Neuronal stem cell (in vitro differentiated cells): ENCODE data around the gene ANXA10.

ENCODE experiments used
- DNase-seq: peaks from one replicate; pipeline ENCODE4 v3.0.0-alpha.2; 2013; ENCODE audit warnings: low spot score
- H2AFZ ChIP-seq: one replicate; pipeline ENCODE4 v1.6.1; 2013; ENCODE audit warnings: mild to moderate bottlenecking, low read length, inconsistent platforms
- H2AK5ac ChIP-seq: 2 replicates; pipeline ENCODE4 v1.6.1; 2013; ENCODE audit warnings: low read depth, mild to moderate bottlenecking, inconsistent platforms, low read length, moderate library complexity, mixed read lengths
- H2BK120ac ChIP-seq: 2 replicates; pipeline ENCODE4 v1.6.1; 2013; ENCODE audit warnings: low read depth, mild to moderate bottlenecking, inconsistent platforms, low read length, moderate library complexity, mixed read lengths
- H2BK12ac ChIP-seq: one replicate; pipeline ENCODE4 v1.6.1; 2013; ENCODE audit warnings: low read length, inconsistent platforms
- H2BK15ac ChIP-seq: 2 replicates; pipeline ENCODE4 v1.6.1; 2013; ENCODE audit warnings: mild to moderate bottlenecking, low read length, inconsistent platforms, mixed read lengths
- H2BK5ac ChIP-seq: one replicate; pipeline ENCODE4 v1.6.1; 2013; ENCODE audit warnings: inconsistent platforms, mild to moderate bottlenecking, low read length, moderate library complexity
- H3K14ac ChIP-seq: one replicate; pipeline ENCODE4 v1.6.1; 2013; ENCODE audit warnings: low read length, inconsistent platforms
- H3K18ac ChIP-seq: 2 replicates; pipeline ENCODE4 v1.6.1; 2013; ENCODE audit warnings: low read length, inconsistent platforms
- H3K23ac ChIP-seq: 2 replicates; pipeline ENCODE4 v1.6.1; 2013; ENCODE audit warnings: low read depth, mild to moderate bottlenecking, mixed read lengths, low read length, inconsistent platforms; ENCODE audit not compliant: poor library complexity
- H3K27ac ChIP-seq: replicated peaks from 3 replicates; pipeline ENCODE4 v1.5.1; 2013; ENCODE audit warnings: low read length, inconsistent platforms
- H3K27me3 ChIP-seq, 3 experiments: 2 replicates each; pipeline ENCODE4 v1.6.1; 2013; ENCODE audit warnings: low read length in 3 of 3, mild to moderate bottlenecking in 2 of 3, inconsistent platforms in 1 of 3, low read depth in 1 of 3, mixed read lengths in 1 of 3, moderate library complexity in 1 of 3; ENCODE audit not compliant: control insufficient read depth in 3 of 3, insufficient read depth in 3 of 3
- H3K36me3 ChIP-seq, 2 donors: replicated peaks in 1 of 2; 2 replicates each; pipeline ENCODE4 v1.6.1; 2013; ENCODE audit warnings: low read length in 2 of 2; ENCODE audit not compliant: control insufficient read depth in 2 of 2, insufficient read depth in 2 of 2
- H3K4ac ChIP-seq: 2 replicates; pipeline ENCODE4 v1.6.1; 2013; ENCODE audit warnings: inconsistent platforms, mild to moderate bottlenecking, low read length, moderate library complexity
- H3K4me1 ChIP-seq, 2 donors: 1 replicate in 1 of 2; 2 replicates in 1 of 2; pipeline ENCODE4 v1.6.1; 2013; ENCODE audit warnings: low read length in 2 of 2, low read depth in 1 of 2; ENCODE audit not compliant: control insufficient read depth in 2 of 2, insufficient read depth in 1 of 2
- H3K4me2 ChIP-seq: one replicate; pipeline ENCODE4 v1.6.1; 2013; ENCODE audit warnings: mild to moderate bottlenecking, low read length, inconsistent platforms; ENCODE audit not compliant: insufficient read depth, poor library complexity, severe bottlenecking
- H3K4me3 ChIP-seq, 2 donors: 2 replicates each; pipeline ENCODE4 v1.5.1; 2013; ENCODE audit warnings: low read length in 2 of 2, mild to moderate bottlenecking in 2 of 2, inconsistent platforms in 1 of 2, moderate library complexity in 1 of 2
- H3K79me1 ChIP-seq: one replicate; pipeline ENCODE4 v1.6.1; 2013; ENCODE audit warnings: low read depth, mild to moderate bottlenecking, inconsistent platforms, low read length, moderate library complexity
- H3K9ac ChIP-seq: one replicate; pipeline ENCODE4 v1.6.1; 2013; ENCODE audit warnings: mild to moderate bottlenecking, low read depth, low read length, inconsistent platforms; ENCODE audit not compliant: poor library complexity
- H3K9me3 ChIP-seq, 2 donors: replicated peaks in 1 of 2; 2 replicates each; pipeline versions ENCODE3 to v1.6.1; 2013; ENCODE audit warnings: low read length in 2 of 2, mild to moderate bottlenecking in 2 of 2, inconsistent platforms in 1 of 2, low read depth in 1 of 2, mixed read lengths in 1 of 2, moderate library complexity in 1 of 2; ENCODE audit not compliant: control insufficient read depth in 2 of 2, insufficient read depth in 1 of 2
- H4K8ac ChIP-seq: one replicate; pipeline ENCODE4 v1.6.1; 2013; ENCODE audit warnings: low read depth, mild to moderate bottlenecking, inconsistent platforms, low read length, moderate library complexity
- H4K91ac ChIP-seq: one replicate; pipeline ENCODE4 v1.6.1; 2013; ENCODE audit warnings: low read length, low read depth, mild to moderate bottlenecking, inconsistent platforms; ENCODE audit not compliant: poor library complexity
- WGBS, 2 donors: extraction: QIAGEN DNeasy Blood & Tissue Kit; methylation state at CpG; one replicate each; pipeline ENCODE4 v1.1.7; 2013; ENCODE audit warnings: missing lambda C conversion rate in 2 of 2, mixed read lengths in 1 of 2; ENCODE audit not compliant: insufficient read length in 2 of 2, insufficient replicate concordance in 1 of 2; ENCODE audit errors: extremely low coverage in 2 of 2; 5-methylcytosine and 5-hydroxymethylcytosine counted together

ANXA10 gene

GRCh38 chr4:168218645-168219044, 126.3 kb downstream of the ANXA10 start:
- Histone ChIP-seq H3K9ac (no peak overlapping the region), H3K9me3 (no peaks in the 10 kb centered on the region), H3K4me1 (no peaks in the 10 kb centered on the region), H4K8ac (no peak overlapping the region), H3K4me2 (no peak overlapping the region), H2AFZ (no peak overlapping the region), H2BK15ac (no peak overlapping the region), H3K4me3 (no peak overlapping the region), H3K27me3 (no peaks in the 10 kb centered on the region), H3K79me1 (no peaks in the 10 kb centered on the region), H4K91ac (no peak overlapping the region), H3K23ac (no peak overlapping the region), H2BK5ac (no peak overlapping the region), H3K36me3 (no peaks in the 10 kb centered on the region), H2BK12ac (no peak overlapping the region), H3K27ac (no peak overlapping the region), H2AK5ac (no peak overlapping the region), H3K18ac (no peak overlapping the region), H2BK120ac (no peak overlapping the region), H3K14ac (no peak overlapping the region), H3K4ac (no peak overlapping the region)
- no peak for DNase-seq
- WGBS, 2 donors, result no CpG with 5 or more reads among the region's 1 CpG

- H3K4me1 ChIP-seq, result no peaks in the 10 kb centered on the region
- no peak overlapping the region for H4K8ac ChIP-seq
- no peak overlapping the region for H3K4ac ChIP-seq
- H3K27ac ChIP-seq, result no peak overlapping the region
- no peak overlapping the region for H2AFZ ChIP-seq
- H2BK15ac ChIP-seq, result no peak overlapping the region
- H2BK5ac ChIP-seq, result no peak overlapping the region
- DNase-seq, result no peak
- H3K36me3 ChIP-seq, result no peaks in the 10 kb centered on the region
- H3K4me3 ChIP-seq, result no peak overlapping the region
- H3K9me3 ChIP-seq, result no peaks in the 10 kb centered on the region
- H3K4me2 ChIP-seq, result no peak overlapping the region
- no peak overlapping the region for H2BK120ac ChIP-seq
- H3K9ac ChIP-seq, result no peak overlapping the region
- H3K79me1 ChIP-seq, result no peaks in the 10 kb centered on the region
- no peak overlapping the region for H2BK12ac ChIP-seq
- H4K91ac ChIP-seq, result no peak overlapping the region
- H3K18ac ChIP-seq, result no peak overlapping the region
- H3K23ac ChIP-seq, result no peak overlapping the region
- H2AK5ac ChIP-seq, result no peak overlapping the region
- no peaks in the 10 kb centered on the region for H3K27me3 ChIP-seq
- no peak overlapping the region for H3K14ac ChIP-seq
Measured at GRCh38 chr4:168220893-168221292, 128.6 kb downstream of the ANXA10 start.

- no peaks in the 10 kb centered on the region for H3K79me1 ChIP-seq
- no peak for DNase-seq
- H3K4ac ChIP-seq, result no peak overlapping the region
- no peak overlapping the region for H4K8ac ChIP-seq
- no peak overlapping the region for H2BK15ac ChIP-seq
- no peak overlapping the region for H2BK5ac ChIP-seq
- no peak overlapping the region for H3K4me2 ChIP-seq
- no peaks in the 10 kb centered on the region for H3K4me1 ChIP-seq
- H3K27ac ChIP-seq, result no peak overlapping the region
- H3K18ac ChIP-seq, result no peak overlapping the region
- no CpG with 5 or more reads among the region's 2 CpGs for WGBS, 2 donors
- no peak overlapping the region for H2BK12ac ChIP-seq
- H3K14ac ChIP-seq, result no peak overlapping the region
- no peaks in the 10 kb centered on the region for H3K9me3 ChIP-seq
- H2AFZ ChIP-seq, result no peak overlapping the region
- H3K23ac ChIP-seq, result no peak overlapping the region
- H3K36me3 ChIP-seq, result no peaks in the 10 kb centered on the region
- H3K27me3 ChIP-seq, result no peaks in the 10 kb centered on the region
- no peak overlapping the region for H3K4me3 ChIP-seq
- H4K91ac ChIP-seq, result no peak overlapping the region
- H2BK120ac ChIP-seq, result no peak overlapping the region
- no peak overlapping the region for H2AK5ac ChIP-seq
- H3K9ac ChIP-seq, result no peak overlapping the region
Measured at GRCh38 chr4:168221301-168221700, 129.0 kb downstream of the ANXA10 start.
